Endothelial cell (in vitro differentiated cells): ENCODE results near the gene CNNM2. TPM values are rescaled to one million over a fixed set of nuclear protein-coding genes. Genes with fewer than 3 reads are reported as not detected.

ENCODE experiments used
- DNase-seq: peaks from one replicate; pipeline ENCODE4 v3.0.0; 2021; ENCODE audit warnings: low spot score
- H3K27ac Mint-ChIP-seq: one replicate; pipeline ENCODE4 v1.8.0; 2021; ENCODE audit warnings: mixed read lengths, inconsistent platforms; ENCODE audit not compliant: unreplicated experiment
- H3K27me3 Mint-ChIP-seq: one replicate; pipeline ENCODE4 v1.8.0; 2021; ENCODE audit warnings: mild to moderate bottlenecking, moderate library complexity, mixed read lengths, inconsistent platforms; ENCODE audit not compliant: unreplicated experiment
- H3K36me3 Mint-ChIP-seq: one replicate; pipeline ENCODE4 v1.8.0; 2021; ENCODE audit warnings: mild to moderate bottlenecking, low read depth, mixed read lengths, inconsistent platforms; ENCODE audit not compliant: unreplicated experiment
- H3K4me1 Mint-ChIP-seq: one replicate; pipeline ENCODE4 v1.8.0; 2021; ENCODE audit warnings: mild to moderate bottlenecking, mixed read lengths, inconsistent platforms; ENCODE audit not compliant: unreplicated experiment
- H3K4me3 Mint-ChIP-seq: one replicate; pipeline ENCODE4 v1.8.0; 2021; ENCODE audit warnings: mild to moderate bottlenecking, mixed read lengths, inconsistent platforms; ENCODE audit not compliant: unreplicated experiment
- H3K9me3 Mint-ChIP-seq: one replicate; pipeline ENCODE4 v1.8.0; 2021; ENCODE audit warnings: mixed read lengths, inconsistent platforms; ENCODE audit not compliant: unreplicated experiment
- CTCF ChIP-seq: fragments of 200-600 bp; sonication (generic); IDR thresholded peaks from one replicate; pipeline ENCODE4 v1.5.0; 2021; ENCODE audit warnings: antibody characterized with exemption; ENCODE audit not compliant: unreplicated experiment
- total RNA-seq: library from RNA; stranded (reverse); fragmentation: NEBNext Ultra II Directional; extraction: Animal tissue kit (Norgen Biotek cat#: 25700); gene quantifications from one replicate; pipeline ENCODE4 v1.2.1, GENCODE V29; 2021; ENCODE audit not compliant: unreplicated experiment

Gene CNNM2
- total RNA-seq, 1 donor from 2014 or later = 4.6 TPM

GRCh38 chr10:103086799-103087198 lies 168.7 kb downstream of the CNNM2 start:
- H3K27me3 Mint-ChIP-seq = peaks cover 3% of the 10 kb centered on the region
- H3K9me3 Mint-ChIP-seq = no peaks in the 10 kb centered on the region
- H3K27ac Mint-ChIP-seq = no peak overlapping the region
- H3K36me3 Mint-ChIP-seq = peaks cover 51% of the 10 kb centered on the region
- H3K4me3 Mint-ChIP-seq = no peak overlapping the region
- peaks cover 12% of the 10 kb centered on the region for H3K4me1 Mint-ChIP-seq
- no peak for TF ChIP-seq CTCF
- DNase-seq = no peak

GRCh38 chr10:103089493-103089892 lies 171.4 kb downstream of the CNNM2 start:
- H3K9me3 Mint-ChIP-seq = no peaks in the 10 kb centered on the region
- no peak overlapping the region for H3K27ac Mint-ChIP-seq
- TF ChIP-seq CTCF = no peak
- peaks cover 3% of the 10 kb centered on the region for H3K27me3 Mint-ChIP-seq
- peaks cover 58% of the 10 kb centered on the region for H3K36me3 Mint-ChIP-seq
- H3K4me3 Mint-ChIP-seq = no peak overlapping the region
- no peak for DNase-seq
- peaks cover 6% of the 10 kb centered on the region for H3K4me1 Mint-ChIP-seq

GRCh38 chr10:103090911-103091310 lies 172.8 kb downstream of the CNNM2 start:
- TF ChIP-seq CTCF = no peak
- Mint-ChIP-seq H3K27me3 (peaks cover 3% of the 10 kb centered on the region), H3K4me3 (peak overlapping the region; percentile 71), H3K36me3 (peaks cover 51% of the 10 kb centered on the region), H3K27ac (no peak overlapping the region), H3K4me1 (no peaks in the 10 kb centered on the region), H3K9me3 (no peaks in the 10 kb centered on the region)
- no peak for DNase-seq

GRCh38 chr10:103095005-103095404 lies 176.9 kb downstream of the CNNM2 start:
- Mint-ChIP-seq H3K9me3 (no peaks in the 10 kb centered on the region), H3K4me1 (no peaks in the 10 kb centered on the region), H3K27me3 (peaks cover 1% of the 10 kb centered on the region), H3K27ac (no peak overlapping the region), H3K4me3 (no peak overlapping the region), H3K36me3 (peaks cover 29% of the 10 kb centered on the region)
- no peak for TF ChIP-seq CTCF
- DNase-seq = no peak

GRCh38 chr10:103096130-103096529 lies 178.0 kb downstream of the CNNM2 start:
- no peaks in the 10 kb centered on the region for H3K4me1 Mint-ChIP-seq
- H3K9me3 Mint-ChIP-seq = no peaks in the 10 kb centered on the region
- no peak overlapping the region for H3K27ac Mint-ChIP-seq
- H3K36me3 Mint-ChIP-seq = peaks cover 22% of the 10 kb centered on the region
- no peak for DNase-seq
- no peaks in the 10 kb centered on the region for H3K27me3 Mint-ChIP-seq
- H3K4me3 Mint-ChIP-seq = no peak overlapping the region
- no peak for TF ChIP-seq CTCF
